DND-41 (cell line): ENCODE measurements around the gene PEDS1.

Source experiments
- CTCF ChIP-seq: IDR thresholded peaks from 2 replicates; pipeline ENCODE4 v1.5.1; 2012; ENCODE audit warnings: borderline replicate concordance, low read length, moderate library complexity, mild to moderate bottlenecking; ENCODE audit not compliant: poor library complexity, severe bottlenecking; ENCODE audit errors: extremely low read depth
- EZH2 ChIP-seq: IDR thresholded peaks from 3 replicates; pipeline ENCODE4 v1.6.1; 2012; ENCODE audit warnings: borderline replicate concordance, low read depth, mild to moderate bottlenecking, moderate library complexity, low read length, inconsistent platforms; ENCODE audit not compliant: severe bottlenecking

- TF ChIP-seq CTCF (no peak), EZH2 (no peak)
Measured at GRCh38 chr20:50175938-50176933, 22.7 kb upstream of the PEDS1 start.
